HL-60/S4 treated with retinoic acid at 250 ng/mL for 4 days and 3 days (cell line): ENCODE measurements around the gene KCTD5.
"Not testable (repeated sequence)": the region's sequence is repeated elsewhere in the genome, so short reads cannot be mapped to it uniquely, and the experiment has no call there.

ENCODE experiments used
- in situ Hi-C: fragments of 300-500 bp; cut with MboI; formaldehyde crosslinking; loops from 2 replicates; pipeline ENCODE4 v1.7.0; 2022; ENCODE audit warnings: low sequenced_read_pairs

The KCTD5 gene

DNA sequence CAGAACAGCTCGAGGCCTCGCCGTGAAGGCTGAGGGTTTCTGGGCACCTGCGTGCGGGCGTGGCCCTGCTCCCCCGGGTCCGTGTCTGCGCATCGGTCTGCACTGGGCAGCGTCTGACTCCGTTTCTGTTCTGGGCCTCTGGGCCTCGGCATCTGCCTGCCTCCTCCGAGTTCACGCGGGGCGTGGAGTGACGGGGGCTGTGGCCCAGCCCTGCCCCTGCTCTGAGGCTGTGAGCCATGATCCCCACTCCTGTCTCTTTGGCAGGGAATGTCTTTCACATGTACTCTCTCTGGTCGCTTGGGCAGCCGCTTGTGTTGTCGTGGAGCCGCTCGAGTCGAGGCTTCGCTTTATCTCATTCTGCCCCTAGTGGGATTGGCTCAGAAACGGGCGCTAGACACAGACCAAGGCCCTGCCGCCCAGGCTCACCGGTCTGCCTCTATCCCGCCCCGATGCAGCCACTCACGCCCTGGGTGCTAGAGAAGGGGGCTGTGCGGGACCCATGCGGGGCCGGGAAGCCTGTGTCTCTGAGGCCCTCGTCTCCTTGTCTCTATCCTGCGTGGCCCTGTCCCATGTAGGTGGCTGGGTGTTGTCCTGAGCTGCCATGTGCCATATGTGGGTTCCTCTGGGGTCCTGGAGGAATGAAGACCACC is 14.4 kb downstream of the KCTD5 start:
- in situ Hi-C loops, result not testable (repeated sequence)

- in situ Hi-C loops, result no loop called here
These were observed 15.2 kb downstream of the KCTD5 start for GRCh38 chr16:2697401-2697948.

DNA sequence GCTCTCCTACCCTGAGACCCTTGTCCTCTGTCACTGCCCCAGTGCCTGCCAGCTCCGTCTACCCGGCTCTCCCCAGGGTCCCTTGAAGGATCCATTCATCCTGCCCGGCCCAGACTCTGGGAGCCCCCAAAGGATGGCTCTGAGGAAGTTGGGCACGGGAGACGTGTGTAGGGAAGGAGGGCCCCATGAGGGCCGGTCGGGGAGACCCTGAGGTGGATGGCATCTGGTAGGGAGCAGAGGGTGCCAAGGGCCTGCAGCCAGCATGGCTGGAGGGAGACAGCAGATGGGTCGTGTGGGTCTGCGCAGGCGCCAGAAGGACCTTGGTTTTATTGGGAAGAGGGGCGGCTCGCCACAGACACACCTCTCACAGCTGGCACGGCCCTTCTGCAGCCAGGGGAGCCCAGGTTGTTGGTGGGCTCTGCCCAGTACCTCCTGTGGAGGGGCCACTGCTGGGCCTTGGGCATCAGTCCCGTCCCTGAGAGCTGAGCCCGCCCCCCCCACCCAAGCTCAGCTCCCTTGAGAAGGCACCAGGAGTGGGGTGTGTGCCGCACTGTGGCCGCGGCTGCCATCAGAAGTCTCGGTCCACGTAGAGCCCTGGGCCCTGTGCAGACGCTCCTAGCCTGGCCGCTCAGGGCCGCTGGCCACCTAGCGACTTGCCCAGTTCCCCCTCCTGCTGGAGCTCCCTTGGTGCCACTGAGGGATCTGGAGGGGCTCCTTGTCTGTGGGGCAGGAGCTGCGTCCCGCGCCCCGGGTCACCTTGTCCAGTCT is 16.0 kb downstream of the KCTD5 start:
- in situ Hi-C loops, result no loop called here

DNA sequence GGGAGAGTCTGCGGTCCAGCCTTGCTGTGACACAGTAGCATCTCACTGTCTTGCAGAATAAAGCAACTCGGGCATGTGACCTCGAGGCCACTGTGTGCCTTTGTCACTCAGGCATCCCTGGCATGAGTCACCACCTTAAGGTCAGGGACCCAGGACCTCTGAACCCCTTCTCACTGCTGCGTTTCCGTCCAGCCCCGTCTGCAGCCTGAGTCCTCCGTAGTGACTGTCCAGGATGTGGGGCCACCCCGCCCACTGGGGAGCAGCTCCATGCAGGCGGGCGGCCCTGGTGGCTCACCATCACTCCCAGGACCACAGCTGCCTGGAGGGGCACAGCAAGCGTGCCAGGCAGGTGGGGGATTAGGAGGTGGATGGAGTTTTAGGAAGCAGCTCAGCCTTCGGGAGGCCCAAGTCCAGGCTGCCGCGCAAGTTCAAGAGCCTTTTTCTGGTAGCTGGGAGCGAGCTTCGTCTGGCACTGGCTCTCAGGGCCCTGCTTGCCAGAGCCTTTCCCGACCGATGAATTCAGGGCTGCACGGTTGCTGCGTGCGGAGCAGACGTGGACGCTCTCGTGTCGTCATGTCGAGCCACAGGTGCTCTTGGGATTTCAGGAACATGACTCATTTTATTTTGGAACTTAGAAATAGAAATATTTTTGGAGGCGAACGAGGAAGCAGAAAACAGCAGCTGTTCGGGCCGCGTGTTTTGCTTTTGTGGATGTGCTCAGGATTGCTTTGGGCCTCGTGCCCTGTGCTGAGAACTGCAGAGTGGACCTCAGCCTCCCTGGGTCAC is 16.8 kb downstream of the KCTD5 start:
- in situ Hi-C loops, result no loop called here

- in situ Hi-C loops, result no loop called here
These were observed 17.7 kb downstream of the KCTD5 start for GRCh38 chr16:2699791-2700600.

DNA sequence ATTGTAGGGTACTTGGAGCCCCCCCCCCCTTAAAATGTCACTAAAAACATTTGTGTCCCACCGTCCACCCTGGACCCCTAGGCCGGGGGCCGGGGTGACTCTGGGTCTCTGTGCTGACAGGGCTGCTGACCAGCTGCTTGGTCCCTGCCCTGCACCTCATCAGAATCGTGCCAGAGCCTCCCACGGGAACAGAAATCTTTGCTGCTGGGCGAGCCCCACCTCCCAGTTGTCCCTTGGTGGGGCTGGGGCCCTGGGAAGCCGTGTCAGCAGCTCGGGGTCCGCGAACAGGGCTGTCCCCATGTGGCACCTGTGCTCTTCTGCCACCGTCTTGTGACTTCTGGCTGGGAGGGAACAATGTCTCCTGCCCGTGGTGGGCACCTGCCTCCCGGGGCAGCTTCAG is 18.5 kb downstream of the KCTD5 start:
- in situ Hi-C loops, result no loop called here

DNA sequence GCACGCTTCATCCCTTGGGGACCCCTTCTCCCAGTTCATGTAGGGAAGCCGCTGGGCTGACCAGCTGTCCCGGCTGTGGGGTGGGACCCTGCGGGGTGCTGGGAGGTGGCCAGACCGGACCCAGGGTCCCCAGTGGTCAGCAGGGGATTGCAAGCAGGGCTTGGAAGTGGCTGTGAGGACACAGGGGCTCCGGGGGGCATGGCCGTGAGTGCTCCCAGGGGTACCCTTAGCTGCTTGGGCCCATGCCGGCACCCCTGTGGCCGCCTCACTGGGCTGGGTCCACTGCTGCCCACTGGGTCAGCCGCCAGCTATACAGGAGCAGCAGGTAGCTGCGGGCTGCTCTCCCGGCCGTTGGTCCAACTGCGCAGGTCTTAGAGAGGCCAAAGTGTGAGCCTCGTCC is 18.9 kb downstream of the KCTD5 start:
- in situ Hi-C loops, result no loop called here

DNA sequence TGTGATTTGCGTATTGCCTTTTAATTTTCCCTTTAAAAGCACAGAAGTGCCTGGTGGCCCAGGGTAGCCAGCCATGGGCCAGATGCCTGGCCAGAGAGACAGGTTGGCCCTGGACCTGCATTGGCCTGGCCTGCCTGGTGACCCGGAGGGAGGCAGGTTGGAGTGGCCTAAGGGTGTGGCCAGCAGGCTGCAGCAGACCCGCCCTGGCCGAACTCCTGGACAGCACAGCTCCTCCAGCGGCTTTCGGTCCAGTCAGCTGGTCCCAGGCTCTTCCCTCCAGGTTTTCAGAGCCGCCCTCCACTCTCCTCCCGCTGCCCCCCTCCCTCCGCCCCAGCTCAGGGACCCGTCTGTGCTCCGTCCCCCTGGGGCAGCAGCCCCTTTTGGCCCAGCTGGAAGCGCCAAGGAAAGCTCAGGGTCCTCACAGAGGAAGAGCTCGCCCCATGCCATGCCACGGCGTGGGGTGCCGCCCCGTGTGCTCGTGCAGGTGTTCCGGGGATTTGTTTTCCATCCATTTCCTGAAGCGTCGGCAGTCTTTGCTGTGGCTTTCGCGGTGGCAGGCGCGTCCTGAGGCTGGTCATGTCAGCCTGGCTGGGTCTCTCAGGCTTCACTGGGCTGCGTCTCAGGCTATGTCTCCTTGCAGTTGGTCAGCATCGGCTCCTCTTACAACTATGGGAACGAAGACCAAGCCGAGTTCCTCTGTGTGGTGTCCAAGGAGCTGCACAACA is 19.6 kb downstream of the KCTD5 start:
- in situ Hi-C loops, result no loop called here

DNA sequence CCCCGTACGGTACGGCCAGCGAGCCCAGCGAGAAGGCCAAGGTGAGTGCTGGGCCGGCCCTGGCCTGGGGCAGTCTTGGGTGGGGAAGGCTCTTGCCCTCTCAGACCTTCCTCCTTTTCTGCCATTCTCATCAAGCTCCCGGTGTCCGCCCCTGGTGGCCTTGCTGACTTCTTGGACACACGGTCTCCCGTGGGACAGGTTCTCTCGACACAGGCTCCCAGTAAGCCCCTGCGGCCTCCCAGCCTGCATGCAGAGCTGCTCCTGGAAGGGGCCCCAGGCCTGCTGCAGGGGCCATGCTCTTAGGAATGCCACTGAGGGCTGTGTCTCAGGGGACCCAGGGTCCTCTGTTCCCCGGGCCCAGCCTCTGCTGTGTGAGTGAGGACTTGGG is 20.1 kb downstream of the KCTD5 start:
- in situ Hi-C loops, result no loop called here

- in situ Hi-C loops, result no loop called here
These were observed 20.8 kb downstream of the KCTD5 start for GRCh38 chr16:2702871-2703745.

- in situ Hi-C loops, result no loop called here
These were observed 22.1 kb downstream of the KCTD5 start for GRCh38 chr16:2704166-2704982.

DNA sequence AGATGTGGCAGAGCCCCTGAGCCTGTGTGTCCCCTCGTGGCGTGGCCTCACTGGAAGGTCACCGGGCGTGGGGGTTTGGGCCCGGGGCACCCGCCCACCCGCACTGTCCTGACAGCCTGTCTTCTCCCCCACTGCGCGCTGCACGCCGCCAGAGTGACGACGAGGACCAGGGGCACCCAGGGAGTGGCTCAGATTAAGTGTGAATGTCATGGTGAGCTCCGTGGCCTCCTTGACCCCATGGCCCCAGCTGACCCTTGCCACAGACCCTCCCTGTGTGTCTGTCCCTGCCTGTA is 22.6 kb downstream of the KCTD5 start:
- in situ Hi-C loops, result no loop called here

GRCh38 chr16:2705351-2705750 is 23.0 kb downstream of the KCTD5 start:
- in situ Hi-C loops, result no loop called here

GRCh38 chr16:2706085-2706484 is 23.8 kb downstream of the KCTD5 start:
- in situ Hi-C loops, result no loop called here

DNA sequence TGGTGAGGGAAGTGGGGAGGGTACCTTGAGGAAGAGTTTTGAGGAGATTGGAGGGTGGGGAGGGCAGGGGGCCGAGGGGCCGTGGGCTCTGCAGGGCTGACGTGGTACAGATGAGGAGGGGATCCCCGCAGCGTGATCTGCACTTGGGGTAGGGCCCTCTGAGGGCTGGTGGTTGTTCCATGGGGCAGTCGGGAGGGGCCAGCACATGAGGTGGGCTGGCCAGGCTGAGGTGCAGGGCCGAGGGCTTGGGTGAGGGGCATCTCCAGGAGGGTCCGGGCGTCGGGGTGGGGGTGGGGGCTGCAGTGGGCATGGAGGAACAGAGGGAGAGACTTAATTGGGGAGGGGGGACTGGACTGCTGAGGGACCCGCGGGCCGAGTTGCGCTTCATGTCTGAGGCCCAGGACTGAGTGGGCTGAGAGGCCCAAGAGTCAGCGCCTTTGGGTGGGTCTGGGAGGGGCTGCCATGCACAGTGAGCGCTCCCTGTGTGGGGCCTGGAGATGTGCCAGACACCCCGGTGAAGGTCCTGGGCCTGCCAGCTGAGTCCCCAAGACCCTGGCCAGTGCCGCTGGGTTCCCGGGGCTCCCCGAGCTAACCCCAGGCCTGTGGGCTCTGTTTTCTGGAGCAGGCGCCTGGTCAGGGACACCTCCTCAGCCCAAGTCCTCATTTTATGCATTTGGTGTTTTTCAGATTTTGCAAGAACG is 24.4 kb downstream of the KCTD5 start:
- in situ Hi-C loops, result no loop called here

GRCh38 chr16:2707368-2708289 is 25.3 kb downstream of the KCTD5 start:
- in situ Hi-C loops, result no loop called here

GRCh38 chr16:2708290-2708639 is 25.9 kb downstream of the KCTD5 start:
- in situ Hi-C loops, result no loop called here
